Fibroblast of the conjunctiva (primary cell): ENCODE results near the gene AKTIP.
"Not testable (repeated sequence)": the region's sequence is repeated elsewhere in the genome, so short reads cannot be mapped to it uniquely, and the experiment has no call there.

ENCODE experiments used
- DNase-seq: peaks from one replicate; pipeline ENCODE4 v3.0.0-alpha.2; 2010; ENCODE audit warnings: low read depth

The AKTIP gene

GRCh38 chr16:53515811-53516210, 12.8 kb upstream of the AKTIP start:
- no peak for DNase-seq

- no peak for DNase-seq
These were observed 12.2 kb upstream of the AKTIP start for GRCh38 chr16:53515259-53515658.

- not testable (repeated sequence) for DNase-seq
These were observed 9.8 kb upstream of the AKTIP start for GRCh38 chr16:53512795-53513194.

GRCh38 chr16:53511403-53512280, 8.6 kb upstream of the AKTIP start:
- no peak for DNase-seq

GRCh38 chr16:53511084-53511402, 8.0 kb upstream of the AKTIP start:
- DNase-seq, result no peak

- no peak for DNase-seq
These were observed 7.7 kb upstream of the AKTIP start for GRCh38 chr16:53510704-53511070.

- peak; percentile 55 for DNase-seq
These were observed 7.1 kb upstream of the AKTIP start for GRCh38 chr16:53509906-53510703.

GRCh38 chr16:53507464-53508179, 4.6 kb upstream of the AKTIP start:
- DNase-seq, result no peak

GRCh38 chr16:53506254-53506653, 3.2 kb upstream of the AKTIP start:
- no peak for DNase-seq

GRCh38 chr16:53504665-53505064, 1.7 kb upstream of the AKTIP start:
- no peak for DNase-seq

- no peak for DNase-seq
These were observed 1.1 kb upstream of the AKTIP start for GRCh38 chr16:53503991-53504663.

GRCh38 chr16:53503270-53503923, 388 bp upstream of the AKTIP start:
- DNase-seq, result peak; percentile 100

GRCh38 chr16:53501216-53501859, 1.7 kb downstream of the AKTIP start:
- DNase-seq, result no peak

- DNase-seq, result no peak
These were observed 4.0 kb downstream of the AKTIP start for GRCh38 chr16:53498984-53499383.

- DNase-seq, result no peak
These were observed 7.7 kb downstream of the AKTIP start for GRCh38 chr16:53495325-53495724.

- no peak for DNase-seq
These were observed 8.4 kb downstream of the AKTIP start for GRCh38 chr16:53494636-53495035.

- no peak for DNase-seq
These were observed 10.5 kb downstream of the AKTIP start for GRCh38 chr16:53492503-53492902.

- DNase-seq, result no peak
These were observed 13.3 kb downstream of the AKTIP start for GRCh38 chr16:53489755-53490154.

- DNase-seq, result no peak
These were observed 16.8 kb downstream of the AKTIP start for GRCh38 chr16:53486230-53486629.

- DNase-seq, result no peak
These were observed 18.5 kb downstream of the AKTIP start for GRCh38 chr16:53484542-53484941.

GRCh38 chr16:53482123-53482522, 20.9 kb downstream of the AKTIP start:
- no peak for DNase-seq
